ENCODE measurements around the gene KPNB1. TPM values are rescaled to one million over a fixed set of nuclear protein-coding genes. Genes with fewer than 3 reads are reported as not detected.

The KPNB1 gene
- total and polyA plus RNA-seq, 2 experiments from 2014 or later, result 274 to 599 TPM

DNA sequence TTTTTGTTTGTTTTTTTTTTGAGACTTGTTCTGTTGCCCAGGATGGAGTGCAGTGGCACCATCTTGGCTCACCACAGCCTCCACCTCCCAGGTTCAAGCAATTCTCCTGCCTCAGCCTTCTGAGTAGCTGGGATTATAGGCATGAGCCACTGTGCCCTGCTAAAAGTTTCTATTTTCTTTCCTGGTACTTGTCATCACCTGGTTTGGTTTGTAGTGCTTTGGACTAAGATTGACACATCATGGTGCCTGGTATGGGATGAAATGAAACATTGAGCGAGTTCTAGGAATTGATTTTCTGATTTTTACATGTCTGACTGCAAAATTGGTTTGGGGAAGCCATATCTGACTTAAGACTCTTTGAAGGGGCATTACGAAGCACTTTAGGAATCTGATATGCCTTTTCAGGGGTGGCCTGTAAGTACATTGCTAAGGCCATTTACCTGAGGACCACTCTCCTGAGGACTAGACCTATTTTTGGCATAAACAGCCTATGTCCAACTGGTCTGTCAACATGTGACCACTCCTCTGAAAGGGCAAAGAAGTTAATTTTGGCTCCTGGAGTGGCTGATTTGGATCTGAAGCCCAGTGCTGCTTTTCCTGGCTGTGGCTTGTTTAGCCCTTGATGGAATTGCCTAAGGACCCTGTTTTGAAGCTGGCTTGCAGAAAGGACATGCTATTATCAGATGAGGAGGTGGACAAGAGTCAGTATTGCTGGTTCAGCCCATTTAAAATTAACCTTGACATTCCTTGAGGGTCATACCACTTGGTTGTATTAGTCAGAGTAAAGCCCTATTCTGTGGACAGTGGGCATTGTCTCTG lies 25.9 kb downstream of the KPNB1 start:
- H3K4me1 Mint-ChIP-seq, result no peaks in the 10 kb centered on the region
- peaks cover 7% of the 10 kb centered on the region for H3K27me3 Mint-ChIP-seq (ENCODE audit: insufficient read depth, low read depth, poor library complexity)
- no peaks in the 10 kb centered on the region for H3K9me3 Mint-ChIP-seq
- peaks cover 99% of the 10 kb centered on the region for H3K36me3 Mint-ChIP-seq (ENCODE audit: low read depth)
- Histone ChIP-seq H3F3A (replicated peaks; ENCODE audit: low read depth) (peaks cover 58% of the 10 kb centered on the region), H4K20me1 (replicated peaks; ENCODE audit: insufficient read depth) (peaks cover 36% of the 10 kb centered on the region), H3K4me1 (ENCODE audit: insufficient read depth) (no peaks in the 10 kb centered on the region), H3K79me2 (replicated peaks; ENCODE audit: insufficient read depth) (peaks cover 27% of the 10 kb centered on the region), H3K4me2 (no peak overlapping the region), H3K27me3 (ENCODE audit: insufficient read depth) (no peaks in the 10 kb centered on the region), H2AFZ (no peak overlapping the region), H3K4me3 (no peak overlapping the region), H3K27ac (ENCODE audit: low read depth) (no peak overlapping the region), H3K36me3 (ENCODE audit: insufficient read depth) (peaks cover 96% of the 10 kb centered on the region), H3K9me2 (ENCODE audit: insufficient read depth) (no peaks in the 10 kb centered on the region)
- no peak for TF ChIP-seq STAT1 (IDR thresholded peaks at IDR 0.05; ENCODE audit: unreplicated experiment)
- TF ChIP-seq, protein P1, sequence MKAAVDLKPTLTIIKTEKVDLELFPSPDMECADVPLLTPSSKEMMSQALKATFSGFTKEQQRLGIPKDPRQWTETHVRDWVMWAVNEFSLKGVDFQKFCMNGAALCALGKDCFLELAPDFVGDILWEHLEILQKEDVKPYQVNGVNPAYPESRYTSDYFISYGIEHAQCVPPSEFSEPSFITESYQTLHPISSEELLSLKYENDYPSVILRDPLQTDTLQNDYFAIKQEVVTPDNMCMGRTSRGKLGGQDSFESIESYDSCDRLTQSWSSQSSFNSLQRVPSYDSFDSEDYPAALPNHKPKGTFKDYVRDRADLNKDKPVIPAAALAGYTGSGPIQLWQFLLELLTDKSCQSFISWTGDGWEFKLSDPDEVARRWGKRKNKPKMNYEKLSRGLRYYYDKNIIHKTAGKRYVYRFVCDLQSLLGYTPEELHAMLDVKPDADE (IDR thresholded peaks at IDR 0.05), result no peak
- TF ChIP-seq NANOG (IDR thresholded peaks at IDR 0.05; ENCODE audit: borderline replicate concordance), result no peak
- TF ChIP-seq, protein P2, sequence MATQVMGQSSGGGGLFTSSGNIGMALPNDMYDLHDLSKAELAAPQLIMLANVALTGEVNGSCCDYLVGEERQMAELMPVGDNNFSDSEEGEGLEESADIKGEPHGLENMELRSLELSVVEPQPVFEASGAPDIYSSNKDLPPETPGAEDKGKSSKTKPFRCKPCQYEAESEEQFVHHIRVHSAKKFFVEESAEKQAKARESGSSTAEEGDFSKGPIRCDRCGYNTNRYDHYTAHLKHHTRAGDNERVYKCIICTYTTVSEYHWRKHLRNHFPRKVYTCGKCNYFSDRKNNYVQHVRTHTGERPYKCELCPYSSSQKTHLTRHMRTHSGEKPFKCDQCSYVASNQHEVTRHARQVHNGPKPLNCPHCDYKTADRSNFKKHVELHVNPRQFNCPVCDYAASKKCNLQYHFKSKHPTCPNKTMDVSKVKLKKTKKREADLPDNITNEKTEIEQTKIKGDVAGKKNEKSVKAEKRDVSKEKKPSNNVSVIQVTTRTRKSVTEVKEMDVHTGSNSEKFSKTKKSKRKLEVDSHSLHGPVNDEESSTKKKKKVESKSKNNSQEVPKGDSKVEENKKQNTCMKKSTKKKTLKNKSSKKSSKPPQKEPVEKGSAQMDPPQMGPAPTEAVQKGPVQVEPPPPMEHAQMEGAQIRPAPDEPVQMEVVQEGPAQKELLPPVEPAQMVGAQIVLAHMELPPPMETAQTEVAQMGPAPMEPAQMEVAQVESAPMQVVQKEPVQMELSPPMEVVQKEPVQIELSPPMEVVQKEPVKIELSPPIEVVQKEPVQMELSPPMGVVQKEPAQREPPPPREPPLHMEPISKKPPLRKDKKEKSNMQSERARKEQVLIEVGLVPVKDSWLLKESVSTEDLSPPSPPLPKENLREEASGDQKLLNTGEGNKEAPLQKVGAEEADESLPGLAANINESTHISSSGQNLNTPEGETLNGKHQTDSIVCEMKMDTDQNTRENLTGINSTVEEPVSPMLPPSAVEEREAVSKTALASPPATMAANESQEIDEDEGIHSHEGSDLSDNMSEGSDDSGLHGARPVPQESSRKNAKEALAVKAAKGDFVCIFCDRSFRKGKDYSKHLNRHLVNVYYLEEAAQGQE (IDR thresholded peaks at IDR 0.05; ENCODE audit: unreplicated experiment), result no peak
- TF ChIP-seq, protein P3, sequence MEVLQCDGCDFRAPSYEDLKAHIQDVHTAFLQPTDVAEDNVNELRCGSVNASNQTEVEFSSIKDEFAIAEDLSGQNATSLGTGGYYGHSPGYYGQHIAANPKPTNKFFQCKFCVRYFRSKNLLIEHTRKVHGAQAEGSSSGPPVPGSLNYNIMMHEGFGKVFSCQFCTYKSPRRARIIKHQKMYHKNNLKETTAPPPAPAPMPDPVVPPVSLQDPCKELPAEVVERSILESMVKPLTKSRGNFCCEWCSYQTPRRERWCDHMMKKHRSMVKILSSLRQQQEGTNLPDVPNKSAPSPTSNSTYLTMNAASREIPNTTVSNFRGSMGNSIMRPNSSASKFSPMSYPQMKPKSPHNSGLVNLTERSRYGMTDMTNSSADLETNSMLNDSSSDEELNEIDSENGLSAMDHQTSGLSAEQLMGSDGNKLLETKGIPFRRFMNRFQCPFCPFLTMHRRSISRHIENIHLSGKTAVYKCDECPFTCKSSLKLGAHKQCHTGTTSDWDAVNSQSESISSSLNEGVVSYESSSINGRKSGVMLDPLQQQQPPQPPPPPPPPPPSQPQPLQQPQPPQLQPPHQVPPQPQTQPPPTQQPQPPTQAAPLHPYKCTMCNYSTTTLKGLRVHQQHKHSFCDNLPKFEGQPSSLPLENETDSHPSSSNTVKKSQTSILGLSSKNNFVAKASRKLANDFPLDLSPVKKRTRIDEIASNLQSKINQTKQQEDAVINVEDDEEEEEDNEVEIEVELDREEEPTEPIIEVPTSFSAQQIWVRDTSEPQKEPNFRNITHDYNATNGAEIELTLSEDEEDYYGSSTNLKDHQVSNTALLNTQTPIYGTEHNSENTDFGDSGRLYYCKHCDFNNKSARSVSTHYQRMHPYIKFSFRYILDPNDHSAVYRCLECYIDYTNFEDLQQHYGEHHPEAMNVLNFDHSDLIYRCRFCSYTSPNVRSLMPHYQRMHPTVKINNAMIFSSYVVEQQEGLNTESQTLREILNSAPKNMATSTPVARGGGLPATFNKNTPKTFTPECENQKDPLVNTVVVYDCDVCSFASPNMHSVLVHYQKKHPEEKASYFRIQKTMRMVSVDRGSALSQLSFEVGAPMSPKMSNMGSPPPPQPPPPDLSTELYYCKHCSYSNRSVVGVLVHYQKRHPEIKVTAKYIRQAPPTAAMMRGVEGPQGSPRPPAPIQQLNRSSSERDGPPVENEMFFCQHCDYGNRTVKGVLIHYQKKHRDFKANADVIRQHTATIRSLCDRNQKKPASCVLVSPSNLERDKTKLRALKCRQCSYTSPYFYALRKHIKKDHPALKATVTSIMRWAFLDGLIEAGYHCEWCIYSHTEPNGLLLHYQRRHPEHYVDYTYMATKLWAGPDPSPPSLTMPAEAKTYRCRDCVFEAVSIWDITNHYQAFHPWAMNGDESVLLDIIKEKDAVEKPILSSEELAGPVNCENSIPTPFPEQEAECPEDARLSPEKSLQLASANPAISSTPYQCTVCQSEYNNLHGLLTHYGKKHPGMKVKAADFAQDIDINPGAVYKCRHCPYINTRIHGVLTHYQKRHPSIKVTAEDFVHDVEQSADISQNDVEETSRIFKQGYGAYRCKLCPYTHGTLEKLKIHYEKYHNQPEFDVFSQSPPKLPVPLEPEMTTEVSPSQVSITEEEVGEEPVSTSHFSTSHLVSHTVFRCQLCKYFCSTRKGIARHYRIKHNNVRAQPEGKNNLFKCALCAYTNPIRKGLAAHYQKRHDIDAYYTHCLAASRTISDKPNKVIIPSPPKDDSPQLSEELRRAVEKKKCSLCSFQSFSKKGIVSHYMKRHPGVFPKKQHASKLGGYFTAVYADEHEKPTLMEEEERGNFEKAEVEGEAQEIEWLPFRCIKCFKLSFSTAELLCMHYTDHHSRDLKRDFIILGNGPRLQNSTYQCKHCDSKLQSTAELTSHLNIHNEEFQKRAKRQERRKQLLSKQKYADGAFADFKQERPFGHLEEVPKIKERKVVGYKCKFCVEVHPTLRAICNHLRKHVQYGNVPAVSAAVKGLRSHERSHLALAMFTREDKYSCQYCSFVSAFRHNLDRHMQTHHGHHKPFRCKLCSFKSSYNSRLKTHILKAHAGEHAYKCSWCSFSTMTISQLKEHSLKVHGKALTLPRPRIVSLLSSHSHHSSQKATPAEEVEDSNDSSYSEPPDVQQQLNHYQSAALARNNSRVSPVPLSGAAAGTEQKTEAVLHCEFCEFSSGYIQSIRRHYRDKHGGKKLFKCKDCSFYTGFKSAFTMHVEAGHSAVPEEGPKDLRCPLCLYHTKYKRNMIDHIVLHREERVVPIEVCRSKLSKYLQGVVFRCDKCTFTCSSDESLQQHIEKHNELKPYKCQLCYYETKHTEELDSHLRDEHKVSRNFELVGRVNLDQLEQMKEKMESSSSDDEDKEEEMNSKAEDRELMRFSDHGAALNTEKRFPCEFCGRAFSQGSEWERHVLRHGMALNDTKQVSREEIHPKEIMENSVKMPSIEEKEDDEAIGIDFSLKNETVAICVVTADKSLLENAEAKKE (CRISPR knock-in tag; IDR thresholded peaks at IDR 0.05), result no peak
- TF ChIP-seq CREB1 (CRISPR knock-in tag; IDR thresholded peaks at IDR 0.05; ENCODE audit: low read depth), result no peak
- TF ChIP-seq ZNF331 (CRISPR knock-in tag; IDR thresholded peaks at IDR 0.05; ENCODE audit: low read depth), result no peak
- TF ChIP-seq JUNB (IDR thresholded peaks at IDR 0.05; ENCODE audit: unreplicated experiment), result no peak
- H3K4me3 Mint-ChIP-seq, result no peak overlapping the region
- peak overlapping the region; percentile 70; the same call in 1 of the 2 replicates for H3K27ac Mint-ChIP-seq
- DNase-seq (ENCODE audit: low spot score), result no peak
- ATAC-seq, result no peak
